Measurements from ENCODE around the gene CHPT1. TPM values are rescaled to one million over a fixed set of nuclear protein-coding genes. Genes with fewer than 3 reads are reported as not detected.

Gene CHPT1
- total and polyA plus RNA-seq, 2 of the 13 experiments (the other 11 are each of a cell fraction or from before 2014, with no cell fraction given): 117 to 178 TPM

GRCh38 chr12:101696251-101697196, 916 bp upstream of the CHPT1 start (continued):
- TF ChIP-seq KDM2A (CRISPR knock-in tag; IDR thresholded peaks at IDR 0.05; ENCODE audit: borderline replicate concordance, low read depth): 0 out of 2 replicates have a peak, but pooled peaks have one; percentile 2
- peak; percentile 97 for TF ChIP-seq MEIS2 (CRISPR knock-in tag; IDR thresholded peaks at IDR 0.05)
- TF ChIP-seq ZC3H4 (CRISPR knock-in tag; IDR thresholded peaks at IDR 0.05; ENCODE audit: borderline replicate concordance): peak; percentile 93
- peak; percentile 65; the same call in 1 of the 2 replicates for TF ChIP-seq THRA (CRISPR knock-in tag; IDR thresholded peaks at IDR 0.05; ENCODE audit: borderline replicate concordance)
- TF ChIP-seq NFKBIZ (CRISPR knock-in tag; IDR thresholded peaks at IDR 0.05): 0 out of 2 replicates have a peak, but pooled peaks have one; percentile 28
- TF ChIP-seq CHD4 (IDR thresholded peaks at IDR 0.05; ENCODE audit: borderline replicate concordance, low read length): 0 out of 2 replicates have a peak, but pooled peaks have one; percentile 8
- TF ChIP-seq MAX (IDR thresholded peaks at IDR 0.05): peak; percentile 91
- TF ChIP-seq REPIN1 (CRISPR knock-in tag; IDR thresholded peaks at IDR 0.05; ENCODE audit: borderline replicate concordance, low read depth): 0 out of 2 replicates have a peak, but pooled peaks have one; percentile 21
- peak in 1 of 2 experiments; percentile 85; a peak in 2 of 4 replicates for TF ChIP-seq KLF16 (CRISPR knock-in tag; IDR thresholded peaks at IDR 0.05)
- 0 out of 2 replicates have a peak, but pooled peaks have one; percentile 5 for TF ChIP-seq ZNF503 (CRISPR knock-in tag; IDR thresholded peaks at IDR 0.05)
- TF ChIP-seq SNAPC2 (CRISPR knock-in tag; IDR thresholded peaks at IDR 0.05): peak; percentile 19; the same call in 1 of the 2 replicates
- TF ChIP-seq MEIS1 (CRISPR knock-in tag; IDR thresholded peaks at IDR 0.05; ENCODE audit: borderline replicate concordance): peak; percentile 93; the same call in 1 of the 2 replicates
- TF ChIP-seq ZSCAN31 (CRISPR knock-in tag; IDR thresholded peaks at IDR 0.05; ENCODE audit: low read depth): peak; percentile 47; the same call in 1 of the 2 replicates
- TF ChIP-seq ZNF7 (CRISPR knock-in tag; IDR thresholded peaks at IDR 0.05): no peak
- TF ChIP-seq POLR2G (IDR thresholded peaks at IDR 0.05; ENCODE audit: low read depth, low read length): peak; percentile 52; the same call in 1 of the 2 replicates
- no peak for TF ChIP-seq ZBTB4 (CRISPR knock-in tag; IDR thresholded peaks at IDR 0.05; ENCODE audit: borderline replicate concordance)
- peak; percentile 51; the same call in 1 of the 2 replicates for TF ChIP-seq ZNF501 (CRISPR knock-in tag; IDR thresholded peaks at IDR 0.05)
- peak in 1 of 2 experiments; percentile 33; a peak in 1 of 4 replicates for TF ChIP-seq POLR2A (IDR thresholded peaks at IDR 0.05; ENCODE audit: insufficient read depth in 1 of 2, low read depth in 2 of 2, low read length in 2 of 2)
- TF ChIP-seq IRF9 (CRISPR knock-in tag; IDR thresholded peaks at IDR 0.05; ENCODE audit: borderline replicate concordance): no peak
